ENCODE results near the gene OLFML3.

GRCh38 chr1:113981962-113982931 lies 3.0 kb downstream of the OLFML3 start:
- TF ChIP-seq, protein P1, sequence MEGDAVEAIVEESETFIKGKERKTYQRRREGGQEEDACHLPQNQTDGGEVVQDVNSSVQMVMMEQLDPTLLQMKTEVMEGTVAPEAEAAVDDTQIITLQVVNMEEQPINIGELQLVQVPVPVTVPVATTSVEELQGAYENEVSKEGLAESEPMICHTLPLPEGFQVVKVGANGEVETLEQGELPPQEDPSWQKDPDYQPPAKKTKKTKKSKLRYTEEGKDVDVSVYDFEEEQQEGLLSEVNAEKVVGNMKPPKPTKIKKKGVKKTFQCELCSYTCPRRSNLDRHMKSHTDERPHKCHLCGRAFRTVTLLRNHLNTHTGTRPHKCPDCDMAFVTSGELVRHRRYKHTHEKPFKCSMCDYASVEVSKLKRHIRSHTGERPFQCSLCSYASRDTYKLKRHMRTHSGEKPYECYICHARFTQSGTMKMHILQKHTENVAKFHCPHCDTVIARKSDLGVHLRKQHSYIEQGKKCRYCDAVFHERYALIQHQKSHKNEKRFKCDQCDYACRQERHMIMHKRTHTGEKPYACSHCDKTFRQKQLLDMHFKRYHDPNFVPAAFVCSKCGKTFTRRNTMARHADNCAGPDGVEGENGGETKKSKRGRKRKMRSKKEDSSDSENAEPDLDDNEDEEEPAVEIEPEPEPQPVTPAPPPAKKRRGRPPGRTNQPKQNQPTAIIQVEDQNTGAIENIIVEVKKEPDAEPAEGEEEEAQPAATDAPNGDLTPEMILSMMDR (IDR thresholded peaks at IDR 0.05) = no peak
- TF ChIP-seq EZH2 (IDR thresholded peaks at IDR 0.05) = no peak
- no peak for TF ChIP-seq EZH2phosphoT487 (IDR thresholded peaks at IDR 0.05)

Measured in neural progenitor cell (in vitro differentiated cells).